SH-SY5Y (cell line): ENCODE results near the gene ART5.

Experiments
- GATA2 ChIP-seq: IDR thresholded peaks from 2 replicates; pipeline ENCODE4 v1.6.1; 2011; ENCODE audit warnings: mild to moderate bottlenecking, low read depth, low read length
- GATA3 ChIP-seq: IDR thresholded peaks from 2 replicates; pipeline ENCODE4 v1.6.1; 2011; ENCODE audit warnings: low read depth, mild to moderate bottlenecking, low read length, moderate library complexity

Gene ART5

GRCh38 chr11:3641701-3642070 is at the start of gene ART5:
Gene ART5, minus strand, starts transcription at chr11:3641992. Its CDS starts 130 bp downstream, at chr11:3641862.
- TF ChIP-seq GATA3, result no peak
- no peak for TF ChIP-seq GATA2

GRCh38 chr11:3686751-3687150 is 45.0 kb upstream of the ART5 start:
- no peak for TF ChIP-seq GATA2
- TF ChIP-seq GATA3, result no peak

- TF ChIP-seq GATA3, result no peak
- TF ChIP-seq GATA2, result no peak
Measured at GRCh38 chr11:3685923-3686322, 44.1 kb upstream of the ART5 start.

- no peak for TF ChIP-seq GATA2
- TF ChIP-seq GATA3, result no peak
Measured at GRCh38 chr11:3684819-3685172, 43.0 kb upstream of the ART5 start.

GRCh38 chr11:3684129-3684818 is 42.5 kb upstream of the ART5 start:
- TF ChIP-seq GATA2, result no peak
- no peak for TF ChIP-seq GATA3

- TF ChIP-seq GATA2 (no peak), GATA3 (no peak)
Measured at GRCh38 chr11:3683039-3683438, 41.2 kb upstream of the ART5 start.

- TF ChIP-seq GATA2, result no peak
- TF ChIP-seq GATA3, result no peak
Measured at GRCh38 chr11:3679077-3679476, 37.3 kb upstream of the ART5 start.

GRCh38 chr11:3675971-3676370 is 34.2 kb upstream of the ART5 start:
- TF ChIP-seq GATA2, result no peak
- no peak for TF ChIP-seq GATA3

GRCh38 chr11:3674189-3674588 is 32.4 kb upstream of the ART5 start:
- TF ChIP-seq GATA3 (no peak), GATA2 (no peak)

GRCh38 chr11:3671334-3672254 is 29.8 kb upstream of the ART5 start, which contains the start of gene CHRNA10:
Gene CHRNA10, minus strand, starts transcription at chr11:3671384. Its CDS starts 72 bp downstream, at chr11:3671312.
- TF ChIP-seq GATA3 (no peak), GATA2 (no peak)

- TF ChIP-seq GATA2, result no peak
- no peak for TF ChIP-seq GATA3
Measured at GRCh38 chr11:3669742-3670183, 28.0 kb upstream of the ART5 start.

- TF ChIP-seq GATA3, result no peak
- no peak for TF ChIP-seq GATA2
Measured at GRCh38 chr11:3669128-3669527, 27.3 kb upstream of the ART5 start.

- TF ChIP-seq GATA3 (no peak), GATA2 (no peak)
Measured at GRCh38 chr11:3667149-3668035, 25.6 kb upstream of the ART5 start.

GRCh38 chr11:3666023-3666530 is 24.3 kb upstream of the ART5 start:
- TF ChIP-seq GATA2 (no peak), GATA3 (no peak)
